ENCODE measurements around the gene AGBL4.

DNA sequence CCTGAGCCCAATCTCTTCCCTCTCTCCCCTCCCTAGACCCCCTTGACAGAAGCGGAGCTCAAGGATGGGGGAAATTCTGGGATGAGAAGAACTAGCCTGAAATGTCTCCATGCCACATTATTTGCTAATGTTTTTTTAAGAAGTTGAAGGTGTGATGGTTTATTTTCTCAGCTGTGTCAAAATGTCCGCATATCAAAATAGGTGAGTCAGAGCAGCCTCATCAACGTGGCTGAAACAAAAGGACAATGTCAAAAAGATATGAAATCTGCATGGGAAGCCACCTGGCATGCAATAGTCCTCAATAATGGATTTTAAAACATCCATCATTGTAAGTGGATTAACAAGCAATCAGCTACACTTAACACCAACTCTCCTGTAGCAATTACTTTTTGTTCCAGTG lies 1348.5 kb downstream of the AGBL4 start:
- TF ChIP-seq POLR2A (IDR thresholded peaks at IDR 0.05), result no peak
- no peak for TF ChIP-seq CTCF (IDR thresholded peaks at IDR 0.05 in 8 of 11, conservative IDR thresholded peaks at IDR 0.05 in 3 of 11)
- TF ChIP-seq POLR2AphosphoS5 (IDR thresholded peaks at IDR 0.05), result no peak
